Uterus (tissue), 4 donors: Measurements from ENCODE around the gene TCF3. TPM values are rescaled to one million over a fixed set of nuclear protein-coding genes. Genes with fewer than 3 reads are reported as not detected.
"Not testable (repeated sequence)": the region's sequence is repeated elsewhere in the genome, so short reads cannot be mapped to it uniquely, and the experiment has no call there.

Source experiments
- DNase-seq, 2 donors: peaks; one replicate each; pipeline ENCODE4 v3.0.0-alpha.2; 2019 to 2020
- H3K27ac ChIP-seq, 2 donors: fragments of 200-600 bp; sonication (generic); 1 replicate in 1 of 2; 2 replicates in 1 of 2; pipeline ENCODE4 v1.5.1; 2016 to 2018
- H3K27me3 ChIP-seq, 2 donors: fragments of 200-600 bp; sonication (generic); one replicate each; pipeline ENCODE4 v1.5.1; 2018 to 2019; ENCODE audit warnings: control low read depth in 1 of 2
- H3K36me3 ChIP-seq, 2 donors: fragments of 200-600 bp; sonication (generic); one replicate each; pipeline ENCODE4 v1.5.1; 2019; ENCODE audit warnings: control low read depth in 1 of 2
- H3K4me1 ChIP-seq, 2 donors: fragments of 200-600 bp; sonication (generic); one replicate each; pipeline ENCODE4 v1.5.1; 2018 to 2019; ENCODE audit warnings: control low read depth in 1 of 2
- H3K4me3 ChIP-seq, 2 donors: fragments of 200-600 bp; sonication (generic); 1 replicate in 1 of 2; 2 replicates in 1 of 2; pipeline ENCODE4 v1.5.1; 2018 to 2019; ENCODE audit warnings: mild to moderate bottlenecking in 1 of 2
- H3K9me3 ChIP-seq, 2 donors: fragments of 200-600 bp; sonication (generic); one replicate each; pipeline ENCODE4 v1.5.1; 2019; ENCODE audit warnings: control low read depth in 1 of 2
- POLR2A ChIP-seq, 2 donors: fragments of 450-650 bp; IDR thresholded peaks; one replicate each; pipeline ENCODE4 v1.6.1; 2016; ENCODE audit warnings: antibody characterized with exemption in 2 of 2, mild to moderate bottlenecking in 1 of 2, moderate library complexity in 1 of 2
- intact Hi-C: fragments of 100-400 bp; cut with DNase I; formaldehyde crosslinking; loops from one replicate; pipeline ENCODE4 v1.15.1; 2023; ENCODE audit warnings: low total_unique reads
- total RNA-seq, 4 donors: library from RNA; depleted of rRNA in 3 of 4; stranded (reverse); fragments of >200 nt in 3 of 4; gene quantifications; one replicate each; pipeline versions ENCODE4 v1.1.0 to v1.2.4, GENCODE V29; 2014 to 2023
- TF ChIP-seq, protein P1 (sequence below), 4 experiments: fragments of 200-600 bp in 2 of 4; fragments of 450-650 bp in 2 of 4; sonication (generic) in 2 of 4; IDR thresholded peaks; one replicate each; pipeline ENCODE4 v1.5.1; 2016 to 2019; ENCODE audit warnings: antibody characterized with exemption in 4 of 4, mild to moderate bottlenecking in 2 of 4, moderate library complexity in 1 of 4
- donor health status: DM: yes; HTN: yes; CAD: no.

The TCF3 gene
- total RNA-seq, 4 donors from 2014 or later: 15.6 to 132 (median 65.7) TPM

DNA sequence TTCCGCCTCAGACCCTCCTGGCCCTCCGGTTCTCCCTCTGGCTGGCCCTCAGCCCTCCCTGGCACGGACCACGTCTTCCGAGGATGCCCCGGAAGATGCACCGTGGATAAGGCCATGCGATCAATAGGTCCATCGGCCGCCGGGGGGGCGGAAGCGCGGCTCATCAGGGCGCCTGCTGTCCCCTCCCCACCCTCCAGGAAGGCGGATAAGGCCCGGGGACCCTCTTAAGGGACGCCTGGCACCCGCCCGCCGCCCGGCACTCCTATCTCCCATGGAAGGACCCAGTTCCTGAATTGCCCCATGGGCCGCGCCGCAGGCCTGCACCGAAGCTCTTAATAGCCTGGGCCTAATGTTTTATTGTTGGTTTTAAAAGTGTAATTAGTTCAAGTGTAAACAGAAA lies 46.2 kb upstream of the TCF3 start:
- peaks cover 0 to 11% of the 10 kb centered on the region in 2 donors for H3K27me3 ChIP-seq
- TF ChIP-seq POLR2A (IDR thresholded peaks at IDR 0.05): no peak
- TF ChIP-seq, protein P1, sequence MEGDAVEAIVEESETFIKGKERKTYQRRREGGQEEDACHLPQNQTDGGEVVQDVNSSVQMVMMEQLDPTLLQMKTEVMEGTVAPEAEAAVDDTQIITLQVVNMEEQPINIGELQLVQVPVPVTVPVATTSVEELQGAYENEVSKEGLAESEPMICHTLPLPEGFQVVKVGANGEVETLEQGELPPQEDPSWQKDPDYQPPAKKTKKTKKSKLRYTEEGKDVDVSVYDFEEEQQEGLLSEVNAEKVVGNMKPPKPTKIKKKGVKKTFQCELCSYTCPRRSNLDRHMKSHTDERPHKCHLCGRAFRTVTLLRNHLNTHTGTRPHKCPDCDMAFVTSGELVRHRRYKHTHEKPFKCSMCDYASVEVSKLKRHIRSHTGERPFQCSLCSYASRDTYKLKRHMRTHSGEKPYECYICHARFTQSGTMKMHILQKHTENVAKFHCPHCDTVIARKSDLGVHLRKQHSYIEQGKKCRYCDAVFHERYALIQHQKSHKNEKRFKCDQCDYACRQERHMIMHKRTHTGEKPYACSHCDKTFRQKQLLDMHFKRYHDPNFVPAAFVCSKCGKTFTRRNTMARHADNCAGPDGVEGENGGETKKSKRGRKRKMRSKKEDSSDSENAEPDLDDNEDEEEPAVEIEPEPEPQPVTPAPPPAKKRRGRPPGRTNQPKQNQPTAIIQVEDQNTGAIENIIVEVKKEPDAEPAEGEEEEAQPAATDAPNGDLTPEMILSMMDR (IDR thresholded peaks at IDR 0.05): no peak
- no peak overlapping the region for H3K27ac ChIP-seq
- no peaks in the 10 kb centered on the region for H3K36me3 ChIP-seq
- no peak overlapping the region for H3K4me3 ChIP-seq
- no peaks in the 10 kb centered on the region for H3K9me3 ChIP-seq
- no peaks in the 10 kb centered on the region for H3K4me1 ChIP-seq
- no peak for DNase-seq
- intact Hi-C loops: no loop called here

- intact Hi-C loops, H3K4me1 ChIP-seq, H3K27ac ChIP-seq, DNase-seq, H3K36me3 ChIP-seq, H3K9me3 ChIP-seq, H3K4me3 ChIP-seq: not testable (repeated sequence)
- H3K27me3 ChIP-seq: peaks cover 0 to 24% of the 10 kb centered on the region in 2 donors
Measured at GRCh38 chr19:1695481-1695880, 43.1 kb upstream of the TCF3 start.

- Histone ChIP-seq H3K4me3 (no peak overlapping the region), H3K9me3 (no peaks in the 10 kb centered on the region), H3K36me3 (no peaks in the 10 kb centered on the region), H3K27ac (no peak overlapping the region), H3K4me1 (no peaks in the 10 kb centered on the region), H3K27me3 (peaks cover 0 to 21% of the 10 kb centered on the region in 2 donors)
- no peak for DNase-seq
- TF ChIP-seq, protein P1 (IDR thresholded peaks at IDR 0.05): no peak
- TF ChIP-seq POLR2A (IDR thresholded peaks at IDR 0.05): no peak
- intact Hi-C loops: no loop called here
Measured at GRCh38 chr19:1691589-1692290, 39.3 kb upstream of the TCF3 start.

GRCh38 chr19:1690699-1691307 lies 38.4 kb upstream of the TCF3 start:
- no peaks in the 10 kb centered on the region for H3K36me3 ChIP-seq
- no peaks in the 10 kb centered on the region for H3K4me1 ChIP-seq
- peaks cover 0 to 21% of the 10 kb centered on the region in 2 donors for H3K27me3 ChIP-seq
- no peak for DNase-seq
- no peak for TF ChIP-seq POLR2A (IDR thresholded peaks at IDR 0.05)
- TF ChIP-seq, protein P1 (IDR thresholded peaks at IDR 0.05): no peak
- no peak overlapping the region for H3K27ac ChIP-seq
- no peak overlapping the region for H3K4me3 ChIP-seq
- no peaks in the 10 kb centered on the region for H3K9me3 ChIP-seq
- intact Hi-C loops: no loop called here

DNA sequence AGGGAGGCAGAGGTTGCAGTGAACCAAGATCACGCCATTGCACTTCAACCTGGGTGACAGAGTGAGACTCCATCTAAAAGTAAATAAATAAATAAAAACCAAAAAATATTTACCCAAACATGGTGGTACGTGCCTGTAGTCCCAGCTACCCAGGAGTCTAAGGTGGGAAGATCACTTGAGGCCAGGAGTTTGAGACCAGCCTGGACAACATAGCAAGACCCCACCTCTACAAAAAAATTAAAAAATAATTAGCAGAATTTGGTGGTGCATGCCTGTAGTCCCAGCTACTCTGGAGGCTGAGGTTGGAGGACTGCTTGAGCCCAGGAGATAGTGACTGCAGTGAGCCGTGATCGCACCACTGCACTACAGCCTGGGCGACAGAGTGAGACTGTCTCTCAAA lies 33.4 kb upstream of the TCF3 start:
- intact Hi-C loops, H3K4me1 ChIP-seq, DNase-seq, H3K36me3 ChIP-seq, H3K27ac ChIP-seq, H3K9me3 ChIP-seq, H3K4me3 ChIP-seq: not testable (repeated sequence)
- H3K27me3 ChIP-seq: peaks cover 0 to 12% of the 10 kb centered on the region in 2 donors

DNA sequence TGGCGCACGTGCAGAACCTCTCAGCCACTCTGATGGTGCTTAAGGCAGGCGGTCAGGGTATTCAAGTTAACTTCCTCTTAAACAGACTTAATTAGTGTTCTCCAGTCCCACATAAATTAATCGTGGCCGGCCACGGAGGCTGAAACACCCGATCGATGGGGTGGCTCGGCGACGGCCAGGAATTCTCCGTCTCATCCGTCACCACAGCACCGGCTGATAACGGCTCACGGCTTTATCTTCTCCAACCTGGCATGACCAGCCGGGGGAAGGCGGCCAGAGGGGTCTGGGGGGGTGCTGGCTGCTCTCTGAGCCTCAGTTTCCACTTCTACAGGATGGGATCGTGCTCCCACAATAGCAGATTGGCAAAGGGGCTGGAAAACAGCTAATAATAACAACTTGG lies 32.6 kb upstream of the TCF3 start:
- H3K27ac ChIP-seq: no peak overlapping the region
- no peaks in the 10 kb centered on the region for H3K4me1 ChIP-seq
- TF ChIP-seq POLR2A (IDR thresholded peaks at IDR 0.05): no peak
- TF ChIP-seq, protein P1 (IDR thresholded peaks at IDR 0.05): no peak
- peaks cover 0 to 5% of the 10 kb centered on the region in 2 donors for H3K27me3 ChIP-seq
- intact Hi-C loops: no loop called here
- no peak for DNase-seq
- H3K9me3 ChIP-seq: no peaks in the 10 kb centered on the region
- H3K36me3 ChIP-seq: no peaks in the 10 kb centered on the region
- H3K4me3 ChIP-seq: no peak overlapping the region
